ENCODE measurements around the gene ST3GAL3. TPM values are rescaled to one million over a fixed set of nuclear protein-coding genes. Genes with fewer than 3 reads are reported as not detected.

Gene ST3GAL3
- total and polyA plus RNA-seq, 12 donors, result 14.5 to 39.3 (median 31.7) TPM

DNA sequence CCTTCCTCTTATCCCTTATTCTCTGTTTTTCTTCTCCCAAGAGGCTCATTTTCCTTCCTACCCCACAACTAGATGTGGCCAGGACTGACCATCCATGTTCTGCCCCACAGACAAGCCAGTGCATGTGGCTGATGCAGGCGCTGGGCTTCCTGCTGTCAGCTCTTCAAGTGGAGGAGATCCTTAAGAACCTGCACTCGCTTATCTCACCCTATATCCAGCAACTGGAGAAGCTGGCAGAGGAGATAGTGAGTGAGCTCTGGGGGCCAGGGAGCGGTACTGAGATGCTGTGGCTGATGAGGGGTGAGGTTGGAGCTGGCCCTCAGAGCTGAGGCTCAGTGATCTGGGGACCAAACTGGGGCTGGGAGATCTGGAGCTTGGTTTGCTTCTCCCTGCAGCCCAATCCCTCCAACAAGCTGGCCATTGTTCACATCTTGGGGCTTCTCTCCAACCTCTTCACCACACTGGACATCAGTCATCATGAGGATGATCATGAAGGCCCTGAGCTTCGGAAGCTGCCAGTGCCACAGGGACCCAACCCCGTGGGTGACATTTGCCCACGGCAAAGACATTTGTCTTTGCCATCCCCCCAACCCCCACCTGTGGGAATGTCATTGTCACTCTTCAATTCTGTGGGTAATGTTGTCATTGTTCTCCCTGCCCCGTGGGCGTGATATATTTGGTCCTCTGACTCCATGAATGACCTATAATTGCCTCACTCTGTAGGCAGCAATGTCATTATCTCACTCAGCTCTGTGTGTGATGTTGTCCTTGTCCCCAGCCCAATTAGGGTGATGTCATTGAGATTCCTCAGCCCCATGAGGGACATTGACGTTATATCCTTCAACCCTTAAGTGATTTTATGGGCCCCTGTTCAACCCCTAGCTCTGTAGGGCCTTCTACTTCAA, 251.3 kb downstream of the ST3GAL3 start:
- DNase-seq (no peak), ATAC-seq (no peak)
- Histone ChIP-seq H3K27ac (no peak overlapping the region), H3K4me1 (peaks cover 0 to 24% (median 5%) of the 10 kb centered on the region in 9 donors), H3K9me3 (no peaks in the 10 kb centered on the region), H3K27me3 (no peaks in the 10 kb centered on the region), H3K36me3 (peaks cover 0 to 89% (median 47%) of the 10 kb centered on the region in 9 donors), H3K4me3 (no peak overlapping the region)
- WGBS, 2 donors, result 81 to 82% methylated on average over 9 of the region's 9 CpGs
- TF ChIP-seq, protein P1, sequence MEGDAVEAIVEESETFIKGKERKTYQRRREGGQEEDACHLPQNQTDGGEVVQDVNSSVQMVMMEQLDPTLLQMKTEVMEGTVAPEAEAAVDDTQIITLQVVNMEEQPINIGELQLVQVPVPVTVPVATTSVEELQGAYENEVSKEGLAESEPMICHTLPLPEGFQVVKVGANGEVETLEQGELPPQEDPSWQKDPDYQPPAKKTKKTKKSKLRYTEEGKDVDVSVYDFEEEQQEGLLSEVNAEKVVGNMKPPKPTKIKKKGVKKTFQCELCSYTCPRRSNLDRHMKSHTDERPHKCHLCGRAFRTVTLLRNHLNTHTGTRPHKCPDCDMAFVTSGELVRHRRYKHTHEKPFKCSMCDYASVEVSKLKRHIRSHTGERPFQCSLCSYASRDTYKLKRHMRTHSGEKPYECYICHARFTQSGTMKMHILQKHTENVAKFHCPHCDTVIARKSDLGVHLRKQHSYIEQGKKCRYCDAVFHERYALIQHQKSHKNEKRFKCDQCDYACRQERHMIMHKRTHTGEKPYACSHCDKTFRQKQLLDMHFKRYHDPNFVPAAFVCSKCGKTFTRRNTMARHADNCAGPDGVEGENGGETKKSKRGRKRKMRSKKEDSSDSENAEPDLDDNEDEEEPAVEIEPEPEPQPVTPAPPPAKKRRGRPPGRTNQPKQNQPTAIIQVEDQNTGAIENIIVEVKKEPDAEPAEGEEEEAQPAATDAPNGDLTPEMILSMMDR (IDR thresholded peaks at IDR 0.05), result no peak
- intact Hi-C loops (cut with DNase I), result no loop called here

DNA sequence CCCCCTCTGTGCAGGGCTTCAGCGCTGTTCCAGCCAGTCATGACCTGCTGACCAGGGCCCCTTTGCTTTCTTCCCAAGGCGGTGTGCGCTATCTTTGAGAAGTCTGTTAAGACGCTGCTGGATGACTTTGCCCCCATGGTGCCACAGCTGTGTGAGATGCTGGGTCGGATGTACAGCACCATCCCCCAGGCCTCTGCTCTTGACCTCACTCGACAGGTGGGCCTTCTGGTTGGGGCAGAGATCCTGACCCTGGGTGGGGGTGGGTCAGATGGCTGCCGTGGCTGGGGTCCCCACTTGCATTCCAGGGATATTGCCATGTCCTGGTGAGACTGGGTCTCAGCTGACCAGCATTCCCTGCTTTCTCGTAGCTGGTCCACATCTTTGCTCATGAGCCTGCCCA, 253.5 kb downstream of the ST3GAL3 start:
- ATAC-seq, result no peak
- 90 to 93% methylated on average over 8 of the region's 8 CpGs for WGBS, 2 donors
- H3K9me3 ChIP-seq, result no peaks in the 10 kb centered on the region
- peaks cover 0 to 95% (median 56%) of the 10 kb centered on the region in 9 donors for H3K36me3 ChIP-seq
- TF ChIP-seq, protein P1 (IDR thresholded peaks at IDR 0.05), result no peak
- H3K27me3 ChIP-seq, result no peaks in the 10 kb centered on the region
- no peak overlapping the region for H3K4me3 ChIP-seq
- H3K27ac ChIP-seq, result no peak overlapping the region
- peaks cover 0 to 12% (median 0%) of the 10 kb centered on the region in 9 donors for H3K4me1 ChIP-seq
- intact Hi-C loops (cut with DNase I), result no loop called here
- no peak for DNase-seq

DNA sequence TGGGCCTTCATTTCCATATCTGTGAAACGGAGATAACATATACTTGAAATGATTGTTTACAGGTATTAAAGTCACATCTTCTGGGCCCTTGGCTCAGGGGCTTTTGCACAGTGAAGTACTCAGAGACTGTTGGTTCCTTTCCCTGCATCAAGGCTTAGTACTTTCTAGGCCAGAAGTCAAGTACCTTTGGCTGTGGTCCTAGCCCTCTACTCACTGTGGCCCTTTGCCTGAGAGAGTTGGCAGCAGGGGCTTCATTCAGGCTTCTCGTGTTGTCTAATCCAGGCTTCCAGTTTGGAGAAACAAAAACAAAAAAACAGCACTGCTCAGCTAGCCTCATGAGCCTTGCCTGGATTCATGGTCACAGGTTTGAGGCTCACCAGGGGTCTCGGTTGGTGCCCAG, 254.4 kb downstream of the ST3GAL3 start:
- TF ChIP-seq, protein P1 (IDR thresholded peaks at IDR 0.05), result no peak
- DNase-seq, result no peak
- Histone ChIP-seq H3K27me3 (no peaks in the 10 kb centered on the region), H3K9me3 (no peaks in the 10 kb centered on the region), H3K27ac (no peak overlapping the region), H3K4me3 (no peak overlapping the region), H3K36me3 (peaks cover 0 to 95% (median 54%) of the 10 kb centered on the region in 9 donors), H3K4me1 (peaks cover 0 to 12% (median 0%) of the 10 kb centered on the region in 9 donors)
- intact Hi-C loops (cut with DNase I), result no loop called here
- ATAC-seq, result no peak
- WGBS, 2 donors, result 66 to 72% methylated on average over 3 of the region's 3 CpGs

DNA sequence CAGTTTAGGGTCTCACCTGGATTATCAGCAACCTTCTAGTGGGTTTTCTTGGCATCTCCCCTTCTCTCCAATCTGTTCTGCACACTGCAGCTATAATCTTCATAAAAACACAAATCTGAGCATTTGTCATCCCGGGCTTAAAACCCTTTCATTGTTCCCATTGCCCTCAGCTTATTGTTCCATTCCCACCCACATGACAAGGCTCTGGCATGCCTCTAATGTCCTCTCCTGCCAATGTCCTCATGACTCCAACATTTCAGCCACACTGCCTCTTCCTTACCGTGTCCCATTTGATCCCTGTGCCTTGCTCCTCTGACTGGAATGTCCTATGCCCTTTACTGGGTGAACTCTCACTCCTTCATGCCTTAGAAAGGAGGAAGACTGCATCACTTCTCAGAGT, 255.0 kb downstream of the ST3GAL3 start:
- ATAC-seq (peak in 1 of 8 donors; percentile 41), DNase-seq (no peak)
- intact Hi-C loops (cut with DNase I), result no loop called here
- H3K4me1 ChIP-seq, result peaks cover 0 to 12% (median 0%) of the 10 kb centered on the region in 9 donors
- 70 to 76% methylated on average over 2 of the region's 2 CpGs for WGBS, 2 donors
- peaks cover 0 to 95% (median 48%) of the 10 kb centered on the region in 9 donors for H3K36me3 ChIP-seq
- no peaks in the 10 kb centered on the region for H3K27me3 ChIP-seq
- H3K27ac ChIP-seq, result no peak overlapping the region
- TF ChIP-seq, protein P1 (IDR thresholded peaks at IDR 0.05), result no peak
- H3K9me3 ChIP-seq, result no peaks in the 10 kb centered on the region
- H3K4me3 ChIP-seq, result no peak overlapping the region
